Stimulated activated CD8-positive, alpha-beta memory T cell treated with anti-CD3 and anti-CD28 coated beads, Interleukin-7, amount 100 ng/mL, for 24 hours (primary cell): ENCODE results near the gene MRPL4.

ENCODE experiments used
- DNase-seq: peaks from one replicate; pipeline ENCODE4 v3.0.0-alpha.2; 2020; ENCODE audit warnings: low read depth

Gene MRPL4

GRCh38 chr19:10289167-10289835 is 37.3 kb downstream of the MRPL4 start:
- no peak for DNase-seq

- DNase-seq = no peak
These were observed 37.9 kb downstream of the MRPL4 start, which contains the start of gene ICAM5 for GRCh38 chr19:10289836-10290356. Gene ICAM5 (plus strand): TSS chr19:10289952. CDS start chr19:10290044, 92 bp downstream.

GRCh38 chr19:10290357-10290875 is 38.4 kb downstream of the MRPL4 start:
- DNase-seq = no peak

GRCh38 chr19:10290876-10291553 is 39.0 kb downstream of the MRPL4 start:
- DNase-seq = no peak

- DNase-seq = no peak
These were observed 39.7 kb downstream of the MRPL4 start for GRCh38 chr19:10291554-10292205.

GRCh38 chr19:10292206-10292788 is 40.3 kb downstream of the MRPL4 start:
- peak; percentile 56 for DNase-seq

- no peak for DNase-seq
These were observed 41.0 kb downstream of the MRPL4 start for GRCh38 chr19:10292789-10293636.

GRCh38 chr19:10293637-10294367 is 41.8 kb downstream of the MRPL4 start:
- no peak for DNase-seq

- no peak for DNase-seq
These were observed 42.3 kb downstream of the MRPL4 start for GRCh38 chr19:10294368-10294697.

- DNase-seq = no peak
These were observed 43.4 kb downstream of the MRPL4 start for GRCh38 chr19:10295305-10295846.

GRCh38 chr19:10295847-10296591 is 44.0 kb downstream of the MRPL4 start:
- no peak for DNase-seq

GRCh38 chr19:10299545-10300458 is 47.8 kb downstream of the MRPL4 start:
- DNase-seq = no peak

GRCh38 chr19:10305139-10305806 is 53.3 kb downstream of the MRPL4 start:
- no peak for DNase-seq

- DNase-seq = no peak
These were observed 54.3 kb downstream of the MRPL4 start for GRCh38 chr19:10306327-10306726.

- DNase-seq = no peak
These were observed 57.4 kb downstream of the MRPL4 start, which contains the start of gene ZGLP1 for GRCh38 chr19:10309423-10309822. Gene ZGLP1 (minus strand): TSS chr19:10309815.
